Stimulated activated memory B cell treated with anti-CD40 and anti-IgM and Interleukin-4, amounts not matched to agents 10 μg/mL and 1 μg/mL and 100 μg/mL, for 72 hours (primary cell): ENCODE results near the gene SNX11.

Source experiments
- ATAC-seq: fragments of 150-1000 bp; cut with Tn5 transposase; 2 replicates; pipeline ENCODE4 v1.10.0; 2021
- H3K27ac Mint-ChIP-seq: one replicate; pipeline ENCODE4 v1.8.0; 2022; ENCODE audit warnings: mild to moderate bottlenecking, mixed read lengths
- H3K27me3 Mint-ChIP-seq: one replicate; pipeline ENCODE4 v1.8.0; 2022; ENCODE audit warnings: mixed read lengths
- H3K36me3 Mint-ChIP-seq: one replicate; pipeline ENCODE4 v1.8.0; 2022; ENCODE audit warnings: mixed read lengths
- H3K4me1 Mint-ChIP-seq: one replicate; pipeline ENCODE4 v1.8.0; 2022; ENCODE audit warnings: mixed read lengths
- H3K4me3 Mint-ChIP-seq: one replicate; pipeline ENCODE4 v1.8.0; 2022; ENCODE audit warnings: mild to moderate bottlenecking, moderate library complexity, mixed read lengths
- H3K9me3 Mint-ChIP-seq: one replicate; pipeline ENCODE4 v1.8.0; 2022; ENCODE audit warnings: mixed read lengths

The SNX11 gene

DNA sequence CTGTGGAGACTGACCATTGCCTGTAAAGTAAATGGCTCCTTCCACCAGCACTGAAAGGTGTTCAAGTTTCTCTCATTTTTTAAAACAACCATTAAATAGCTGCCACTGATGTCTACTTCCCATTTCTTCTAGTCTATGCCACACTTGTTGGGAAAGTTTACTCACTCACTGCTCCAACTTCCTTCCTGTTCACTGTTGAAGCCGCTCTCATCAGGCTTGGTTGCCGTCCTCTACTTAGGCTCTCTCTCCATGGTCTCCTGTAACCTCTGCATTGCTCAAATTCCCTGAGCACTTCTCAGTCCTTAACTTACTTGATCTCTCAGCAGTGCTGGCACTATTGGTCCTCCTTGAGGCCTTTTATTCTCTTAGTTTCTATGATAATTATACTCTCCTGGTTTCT is 32.4 kb downstream of the SNX11 start:
- Mint-ChIP-seq H3K27ac (peak overlapping the region; percentile 1), H3K36me3 (no peaks in the 10 kb centered on the region), H3K4me3 (no peak overlapping the region), H3K27me3 (no peaks in the 10 kb centered on the region), H3K4me1 (peaks cover 11% of the 10 kb centered on the region), H3K9me3 (no peaks in the 10 kb centered on the region)
- ATAC-seq = no peak

- Mint-ChIP-seq H3K27me3 (no peaks in the 10 kb centered on the region), H3K4me3 (no peak overlapping the region), H3K27ac (no peak overlapping the region), H3K36me3 (no peaks in the 10 kb centered on the region), H3K4me1 (peaks cover 11% of the 10 kb centered on the region), H3K9me3 (no peaks in the 10 kb centered on the region)
- no peak for ATAC-seq
These were observed 36.1 kb downstream of the SNX11 start for GRCh38 chr17:48143629-48144028.

DNA sequence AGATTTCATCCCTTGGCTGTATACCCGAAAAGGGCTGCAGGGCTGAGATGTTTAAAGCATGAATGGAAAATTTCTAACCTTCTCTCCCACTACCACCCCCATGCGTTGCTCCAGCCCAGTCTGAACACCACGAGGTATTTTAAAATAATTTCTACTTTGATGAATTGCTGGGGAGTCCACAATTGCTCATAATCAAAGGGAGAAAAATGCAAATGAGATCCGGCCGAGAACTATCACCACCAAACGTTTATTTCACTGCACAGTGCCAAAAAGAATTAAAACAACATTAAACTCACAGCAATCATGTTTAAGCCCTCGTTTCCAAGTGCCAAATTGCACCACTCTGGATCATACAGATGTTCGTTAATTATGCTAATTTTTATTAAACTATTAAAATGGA is 36.7 kb downstream of the SNX11 start:
- Mint-ChIP-seq H3K9me3 (no peaks in the 10 kb centered on the region), H3K4me1 (peaks cover 11% of the 10 kb centered on the region)

GRCh38 chr17:48144976-48145798 is 37.6 kb downstream of the SNX11 start:
- Mint-ChIP-seq H3K4me1 (peaks cover 4% of the 10 kb centered on the region), H3K36me3 (no peaks in the 10 kb centered on the region), H3K4me3 (no peak overlapping the region), H3K27me3 (no peaks in the 10 kb centered on the region), H3K9me3 (no peaks in the 10 kb centered on the region), H3K27ac (no peak overlapping the region)
- ATAC-seq = no peak

More for the DNA sequence above, 36.7 kb downstream of the SNX11 start:
- H3K27me3 Mint-ChIP-seq = no peaks in the 10 kb centered on the region
- H3K27ac Mint-ChIP-seq = no peak overlapping the region
- no peak for ATAC-seq
- H3K4me3 Mint-ChIP-seq = no peak overlapping the region
- H3K36me3 Mint-ChIP-seq = no peaks in the 10 kb centered on the region

DNA sequence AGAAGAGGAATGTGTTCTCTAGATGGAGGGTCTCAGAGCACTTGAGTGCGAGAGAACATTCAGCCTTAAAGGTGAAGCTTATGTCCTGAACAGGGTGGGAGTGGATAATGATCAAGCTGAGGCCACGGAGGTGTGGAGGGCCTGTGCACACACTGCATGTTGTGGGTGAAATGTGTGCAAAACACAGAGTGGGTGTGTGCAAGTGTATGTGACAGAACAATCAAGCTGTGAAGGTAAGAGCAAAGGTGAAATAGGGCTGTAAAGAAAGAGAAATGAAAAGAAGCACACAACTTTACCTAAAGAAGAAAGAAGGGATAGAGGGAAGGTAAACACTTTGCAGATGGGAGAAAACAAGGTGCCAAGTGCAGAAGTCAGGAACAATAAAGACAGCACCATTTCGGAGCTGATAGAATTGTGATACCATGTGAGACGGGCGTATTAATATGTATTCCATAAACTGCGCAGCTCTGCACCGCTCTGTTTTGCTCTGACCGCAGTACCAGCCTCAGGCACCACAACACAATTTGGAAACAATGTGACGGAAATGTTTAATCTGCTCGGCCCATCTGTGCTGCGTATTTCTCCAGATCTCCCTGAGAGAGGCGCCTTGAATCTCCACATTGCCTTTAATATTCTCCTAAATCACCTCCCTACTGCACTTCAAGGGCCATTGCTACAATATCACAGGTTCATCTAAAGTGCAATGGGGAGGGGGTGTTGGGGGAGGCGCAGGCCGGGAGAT is 40.6 kb downstream of the SNX11 start:
- H3K9me3 Mint-ChIP-seq = no peaks in the 10 kb centered on the region
- H3K27ac Mint-ChIP-seq = no peak overlapping the region
- no peaks in the 10 kb centered on the region for H3K27me3 Mint-ChIP-seq
- H3K4me1 Mint-ChIP-seq = no peaks in the 10 kb centered on the region
- no peaks in the 10 kb centered on the region for H3K36me3 Mint-ChIP-seq
- H3K4me3 Mint-ChIP-seq = no peak overlapping the region
- ATAC-seq = no peak

- Mint-ChIP-seq H3K4me3 (no peak overlapping the region), H3K36me3 (no peaks in the 10 kb centered on the region), H3K27ac (no peak overlapping the region), H3K4me1 (no peaks in the 10 kb centered on the region), H3K9me3 (no peaks in the 10 kb centered on the region), H3K27me3 (no peaks in the 10 kb centered on the region)
- no peak for ATAC-seq
These were observed 41.6 kb downstream of the SNX11 start for GRCh38 chr17:48148854-48149786.

DNA sequence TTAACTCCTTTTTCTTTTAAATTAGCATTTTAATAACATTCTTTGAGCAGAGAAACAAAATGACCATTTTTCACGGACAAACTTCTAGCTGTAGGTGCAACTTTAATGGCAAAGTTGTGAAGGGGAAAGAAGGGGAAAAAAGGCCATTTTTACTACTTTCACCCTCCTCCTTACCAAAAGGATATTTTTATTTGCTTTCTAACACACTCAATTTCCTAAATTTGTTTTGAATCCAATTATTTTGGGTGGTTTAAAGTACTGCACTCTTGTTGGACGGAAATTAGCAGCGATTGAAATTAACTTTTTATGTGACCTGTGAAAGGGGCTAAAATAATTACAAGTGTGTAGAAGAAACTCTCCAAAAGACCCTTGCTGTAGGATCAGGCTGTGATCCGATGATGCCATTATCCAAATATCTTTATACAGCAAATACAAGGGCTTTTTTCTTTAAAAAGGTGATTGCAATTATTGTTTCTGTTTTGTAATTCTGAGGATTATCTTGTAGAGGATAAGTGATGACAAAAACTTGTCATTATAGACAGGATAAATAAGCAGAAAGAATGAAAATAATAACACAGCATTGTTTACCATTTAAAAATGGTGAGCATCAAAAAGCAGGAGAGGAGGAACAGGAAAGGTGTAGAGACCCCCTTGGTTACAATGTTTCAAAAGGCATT is 42.4 kb downstream of the SNX11 start:
- Mint-ChIP-seq H3K27me3 (no peaks in the 10 kb centered on the region), H3K9me3 (no peaks in the 10 kb centered on the region), H3K4me3 (no peak overlapping the region), H3K4me1 (no peaks in the 10 kb centered on the region), H3K36me3 (no peaks in the 10 kb centered on the region), H3K27ac (no peak overlapping the region)
- no peak for ATAC-seq

DNA sequence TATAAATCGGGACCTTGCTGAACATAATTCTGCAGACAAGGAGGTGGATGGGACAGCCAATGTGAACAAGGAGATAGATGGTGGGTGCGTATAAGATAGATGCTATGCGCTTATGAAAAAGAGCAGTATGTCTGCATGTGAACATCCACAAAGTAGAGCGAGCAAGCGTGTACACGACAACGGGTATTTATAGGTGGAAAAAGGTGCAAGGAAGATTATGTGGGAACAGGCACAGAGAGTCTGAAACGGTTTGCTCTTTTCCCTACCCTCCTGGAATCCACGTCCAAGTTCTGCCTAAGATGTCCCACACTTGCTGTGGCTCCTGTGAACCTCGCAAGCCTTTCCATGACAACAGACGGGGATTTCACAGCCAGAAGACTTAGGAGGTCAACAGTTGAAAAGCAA is 43.0 kb downstream of the SNX11 start:
- no peak for ATAC-seq
- H3K27ac Mint-ChIP-seq = no peak overlapping the region
- no peaks in the 10 kb centered on the region for H3K9me3 Mint-ChIP-seq
- H3K27me3 Mint-ChIP-seq = no peaks in the 10 kb centered on the region
- H3K4me1 Mint-ChIP-seq = no peaks in the 10 kb centered on the region
- no peak overlapping the region for H3K4me3 Mint-ChIP-seq
- H3K36me3 Mint-ChIP-seq = no peaks in the 10 kb centered on the region

- no peaks in the 10 kb centered on the region for H3K4me1 Mint-ChIP-seq
- no peaks in the 10 kb centered on the region for H3K9me3 Mint-ChIP-seq
- ATAC-seq = no peak
- no peaks in the 10 kb centered on the region for H3K36me3 Mint-ChIP-seq
- H3K27ac Mint-ChIP-seq = no peak overlapping the region
- no peaks in the 10 kb centered on the region for H3K27me3 Mint-ChIP-seq
- H3K4me3 Mint-ChIP-seq = no peak overlapping the region
These were observed 43.7 kb downstream of the SNX11 start for GRCh38 chr17:48151220-48151619.

DNA sequence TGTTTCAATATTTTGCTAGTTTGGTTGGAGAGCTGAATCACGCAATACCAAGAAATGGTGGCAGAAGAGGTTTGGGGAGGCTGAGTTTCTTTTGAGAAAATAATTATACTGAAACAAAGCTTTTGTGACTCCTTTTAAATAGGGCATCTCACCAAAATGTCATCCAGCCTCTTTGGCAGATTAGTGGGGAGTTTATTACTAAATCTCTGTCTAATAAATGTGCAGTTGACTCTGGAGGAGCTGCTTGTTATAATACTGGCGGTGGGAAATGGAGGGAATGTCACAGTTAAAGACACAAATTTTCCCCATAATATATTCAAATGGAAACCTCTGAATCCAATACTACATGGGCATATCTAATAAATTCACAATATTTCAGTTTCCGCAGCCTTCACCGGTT is 44.7 kb downstream of the SNX11 start:
- Mint-ChIP-seq H3K4me3 (no peak overlapping the region), H3K36me3 (no peaks in the 10 kb centered on the region), H3K9me3 (no peaks in the 10 kb centered on the region), H3K4me1 (no peaks in the 10 kb centered on the region), H3K27ac (no peak overlapping the region), H3K27me3 (no peaks in the 10 kb centered on the region)
- ATAC-seq = no peak

GRCh38 chr17:48153691-48154358 is 46.3 kb downstream of the SNX11 start:
- no peaks in the 10 kb centered on the region for H3K9me3 Mint-ChIP-seq
- H3K27ac Mint-ChIP-seq = no peak overlapping the region
- no peaks in the 10 kb centered on the region for H3K36me3 Mint-ChIP-seq
- H3K4me3 Mint-ChIP-seq = no peak overlapping the region
- ATAC-seq = no peak
- H3K27me3 Mint-ChIP-seq = no peaks in the 10 kb centered on the region
- no peaks in the 10 kb centered on the region for H3K4me1 Mint-ChIP-seq

GRCh38 chr17:48155889-48156611 is 48.5 kb downstream of the SNX11 start:
- no peak for ATAC-seq
- H3K27me3 Mint-ChIP-seq = no peaks in the 10 kb centered on the region
- no peaks in the 10 kb centered on the region for H3K36me3 Mint-ChIP-seq
- H3K4me3 Mint-ChIP-seq = no peak overlapping the region
- no peaks in the 10 kb centered on the region for H3K9me3 Mint-ChIP-seq
- no peaks in the 10 kb centered on the region for H3K4me1 Mint-ChIP-seq
- no peak overlapping the region for H3K27ac Mint-ChIP-seq

DNA sequence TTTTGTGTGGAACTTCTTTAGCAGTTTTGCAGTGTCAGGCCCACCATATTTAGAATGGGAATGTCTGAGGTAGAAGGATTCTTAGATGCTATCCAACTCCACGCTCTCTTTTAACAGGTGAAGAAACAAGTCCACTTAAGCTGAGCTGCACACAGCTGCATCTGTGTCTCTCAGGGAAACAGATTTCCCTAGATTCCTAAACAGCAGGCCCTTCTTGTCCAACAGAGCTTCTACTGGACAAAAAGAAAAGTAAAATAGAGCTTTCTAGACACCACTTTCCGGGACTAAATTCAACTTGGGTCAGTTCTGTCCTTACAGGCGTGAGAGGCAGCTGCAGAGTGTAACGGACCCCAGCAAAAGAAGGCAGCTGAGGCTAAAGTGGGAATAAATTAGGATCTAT is 51.7 kb downstream of the SNX11 start:
- Mint-ChIP-seq H3K36me3 (no peaks in the 10 kb centered on the region), H3K4me3 (no peak overlapping the region), H3K4me1 (peaks cover 10% of the 10 kb centered on the region), H3K9me3 (no peaks in the 10 kb centered on the region), H3K27ac (no peak overlapping the region), H3K27me3 (no peaks in the 10 kb centered on the region)
- no peak for ATAC-seq
